ENCODE results near the gene LEP. TPM values are rescaled to one million over a fixed set of nuclear protein-coding genes. Genes with fewer than 3 reads are reported as not detected.
A peak's percentile ranks its signal among the peaks of the same experiment; 100 is the strongest.
"Not testable (repeated sequence)": the region's sequence is repeated elsewhere in the genome, so short reads cannot be mapped to it uniquely, and the experiment has no call there.

Gene LEP
- total RNA-seq, 1 donor from 2014 or later: not detected

- DNase-seq: no peak
Observed at GRCh38 chr7:128274246-128274883, 33.3 kb downstream of the LEP start.

- DNase-seq: no peak
Observed at GRCh38 chr7:128274884-128275603, 34.0 kb downstream of the LEP start.

GRCh38 chr7:128275681-128276080, 34.6 kb downstream of the LEP start:
- no peak for DNase-seq

GRCh38 chr7:128278366-128278765, 37.3 kb downstream of the LEP start:
- DNase-seq: no peak

GRCh38 chr7:128279124-128279713, 38.1 kb downstream of the LEP start:
- DNase-seq: no peak

- peak; percentile 9 for DNase-seq
Observed at GRCh38 chr7:128280451-128280850, 39.4 kb downstream of the LEP start.

GRCh38 chr7:128281605-128282380, 40.7 kb downstream of the LEP start:
- DNase-seq: peak; percentile 10

GRCh38 chr7:128284102-128284501, 43.0 kb downstream of the LEP start:
- no peak for DNase-seq

GRCh38 chr7:128287556-128287955, 46.5 kb downstream of the LEP start:
- no peak for DNase-seq

GRCh38 chr7:128298004-128298403, 56.9 kb downstream of the LEP start:
- not testable (repeated sequence) for DNase-seq

- no peak for DNase-seq
Observed at GRCh38 chr7:128299109-128299607, 58.1 kb downstream of the LEP start.

- DNase-seq: no peak
Observed at GRCh38 chr7:128302139-128302538, 61.1 kb downstream of the LEP start.

GRCh38 chr7:128303133-128303532, 62.1 kb downstream of the LEP start:
- no peak for DNase-seq

GRCh38 chr7:128303643-128304042, 62.6 kb downstream of the LEP start:
- no peak for DNase-seq

GRCh38 chr7:128304212-128304611, 63.1 kb downstream of the LEP start:
- DNase-seq: no peak

GRCh38 chr7:128307061-128307460, 66.0 kb downstream of the LEP start:
- DNase-seq: no peak

Other genes with a start within 250 kb of the LEP start
- gene LRRC4, start 209.8 kb upstream of the LEP start, total RNA-seq: 1.0 and 1.2 TPM in 2 replicates
- gene RBM28, start 102.6 kb downstream of the LEP start, total RNA-seq: 14.6 and 26.9 TPM in 2 replicates
- not detected in 2 replicates for gene PRRT4, start 120.4 kb downstream of the LEP start, total RNA-seq
- 59.6 and 107 TPM in 2 replicates for gene IMPDH1, start 168.7 kb downstream of the LEP start, total RNA-seq
- 9.3 and 10.9 TPM in 2 replicates for gene HILPDA, start 214.6 kb downstream of the LEP start, total RNA-seq
- gene METTL2B, start 235.5 kb downstream of the LEP start, total RNA-seq: 27.7 and 29.7 TPM in 2 replicates

Measured in dermis blood vessel endothelial cell (primary cell).